Neutrophil (primary cell): ENCODE results near the gene GALR3.
A peak's percentile ranks its signal among the peaks of the same experiment; 100 is the strongest.

ENCODE experiments used
- H3K27ac ChIP-seq: fragments of 200-600 bp; sonication (generic); 2 replicates; pipeline ENCODE4 v1.5.1; 2016; ENCODE audit warnings: mild to moderate bottlenecking, moderate library complexity
- H3K27me3 ChIP-seq: fragments of 200-600 bp; sonication (generic); 2 replicates; pipeline ENCODE4 v1.6.0; 2016; ENCODE audit warnings: mild to moderate bottlenecking
- H3K36me3 ChIP-seq: fragments of 200-600 bp; sonication (generic); 2 replicates; pipeline ENCODE4 v1.5.1; 2017
- H3K4me1 ChIP-seq, 2 experiments: fragments of 200-600 bp in 1 of 2; sonication (generic) in 1 of 2; 1 replicate in 1 of 2; 2 replicates in 1 of 2; pipeline versions ENCODE4 v1.5.1 to v1.6.1; 2013 to 2016; ENCODE audit warnings: low read depth in 1 of 2, low read length in 1 of 2, mild to moderate bottlenecking in 1 of 2, moderate library complexity in 1 of 2; ENCODE audit not compliant: control insufficient read depth in 1 of 2, insufficient read depth in 1 of 2
- H3K4me3 ChIP-seq, 2 experiments: fragments of 200-600 bp in 1 of 2; sonication (generic) in 1 of 2; 1 replicate in 1 of 2; 2 replicates in 1 of 2; pipeline ENCODE4 v1.5.1; 2013 to 2016; ENCODE audit warnings: low read depth in 1 of 2, low read length in 1 of 2, mild to moderate bottlenecking in 1 of 2, moderate library complexity in 1 of 2
- H3K9me3 ChIP-seq: fragments of 200-600 bp; sonication (generic); 2 replicates; pipeline ENCODE4 v1.5.1; 2016
- TF ChIP-seq, protein P1 (sequence below): fragments of 200-600 bp; sonication (generic); IDR thresholded peaks from 2 replicates; pipeline ENCODE4 v1.5.1; 2016; ENCODE audit warnings: antibody characterized with exemption

The GALR3 gene, protein sequence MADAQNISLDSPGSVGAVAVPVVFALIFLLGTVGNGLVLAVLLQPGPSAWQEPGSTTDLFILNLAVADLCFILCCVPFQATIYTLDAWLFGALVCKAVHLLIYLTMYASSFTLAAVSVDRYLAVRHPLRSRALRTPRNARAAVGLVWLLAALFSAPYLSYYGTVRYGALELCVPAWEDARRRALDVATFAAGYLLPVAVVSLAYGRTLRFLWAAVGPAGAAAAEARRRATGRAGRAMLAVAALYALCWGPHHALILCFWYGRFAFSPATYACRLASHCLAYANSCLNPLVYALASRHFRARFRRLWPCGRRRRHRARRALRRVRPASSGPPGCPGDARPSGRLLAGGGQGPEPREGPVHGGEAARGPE

DNA sequence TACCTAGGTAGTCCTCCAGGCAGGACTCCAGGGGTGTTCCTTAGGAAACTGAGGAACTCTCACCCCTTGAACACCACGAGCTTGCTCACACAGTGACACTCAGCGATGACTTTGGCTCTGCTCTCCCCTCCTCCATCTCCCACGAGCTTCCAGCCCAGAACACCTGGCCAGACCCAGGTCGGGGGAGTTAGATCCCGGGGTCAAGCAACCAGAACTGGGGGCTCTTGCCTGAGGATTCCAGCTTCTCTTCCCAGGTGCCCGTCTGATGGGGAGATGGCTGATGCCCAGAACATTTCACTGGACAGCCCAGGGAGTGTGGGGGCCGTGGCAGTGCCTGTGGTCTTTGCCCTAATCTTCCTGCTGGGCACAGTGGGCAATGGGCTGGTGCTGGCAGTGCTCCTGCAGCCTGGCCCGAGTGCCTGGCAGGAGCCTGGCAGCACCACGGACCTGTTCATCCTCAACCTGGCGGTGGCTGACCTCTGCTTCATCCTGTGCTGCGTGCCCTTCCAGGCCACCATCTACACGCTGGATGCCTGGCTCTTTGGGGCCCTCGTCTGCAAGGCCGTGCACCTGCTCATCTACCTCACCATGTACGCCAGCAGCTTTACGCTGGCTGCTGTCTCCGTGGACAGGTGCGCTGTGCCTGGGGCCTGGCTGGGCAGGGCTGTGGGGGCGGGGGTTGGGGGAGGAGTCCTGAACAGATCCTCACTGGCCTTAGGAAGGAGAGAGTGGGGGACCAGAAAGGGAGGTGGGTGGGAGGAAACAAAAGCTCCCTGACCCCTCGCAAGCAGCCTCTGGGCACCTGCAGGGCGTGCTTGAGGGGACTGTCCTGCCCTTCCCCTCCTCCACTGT, at the start of gene GALR3:
Gene GALR3 (plus strand): TSS at position 249 of the 852 bp plus-strand sequence. CDS start 25 bp downstream, at position 274.
- H3K9me3 ChIP-seq, result no peaks in the 10 kb centered on the region
- TF ChIP-seq, protein P1, sequence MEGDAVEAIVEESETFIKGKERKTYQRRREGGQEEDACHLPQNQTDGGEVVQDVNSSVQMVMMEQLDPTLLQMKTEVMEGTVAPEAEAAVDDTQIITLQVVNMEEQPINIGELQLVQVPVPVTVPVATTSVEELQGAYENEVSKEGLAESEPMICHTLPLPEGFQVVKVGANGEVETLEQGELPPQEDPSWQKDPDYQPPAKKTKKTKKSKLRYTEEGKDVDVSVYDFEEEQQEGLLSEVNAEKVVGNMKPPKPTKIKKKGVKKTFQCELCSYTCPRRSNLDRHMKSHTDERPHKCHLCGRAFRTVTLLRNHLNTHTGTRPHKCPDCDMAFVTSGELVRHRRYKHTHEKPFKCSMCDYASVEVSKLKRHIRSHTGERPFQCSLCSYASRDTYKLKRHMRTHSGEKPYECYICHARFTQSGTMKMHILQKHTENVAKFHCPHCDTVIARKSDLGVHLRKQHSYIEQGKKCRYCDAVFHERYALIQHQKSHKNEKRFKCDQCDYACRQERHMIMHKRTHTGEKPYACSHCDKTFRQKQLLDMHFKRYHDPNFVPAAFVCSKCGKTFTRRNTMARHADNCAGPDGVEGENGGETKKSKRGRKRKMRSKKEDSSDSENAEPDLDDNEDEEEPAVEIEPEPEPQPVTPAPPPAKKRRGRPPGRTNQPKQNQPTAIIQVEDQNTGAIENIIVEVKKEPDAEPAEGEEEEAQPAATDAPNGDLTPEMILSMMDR, result no peak
- peaks cover 16 to 20% of the 10 kb centered on the region in 2 experiments for H3K4me1 ChIP-seq
- H3K36me3 ChIP-seq, result no peaks in the 10 kb centered on the region
- H3K27me3 ChIP-seq, result peaks cover 66% of the 10 kb centered on the region
- no peak within 1 kb of the TSS for H3K27ac ChIP-seq
- H3K4me3 ChIP-seq, result no peak within 1 kb of the TSS

GRCh38 chr22:37774728-37775127, 48.5 kb upstream of the GALR3 start:
- Histone ChIP-seq H3K36me3 (peaks cover 66% of the 10 kb centered on the region), H3K27ac (peak overlapping the region; percentile 18), H3K9me3 (no peaks in the 10 kb centered on the region), H3K27me3 (no peaks in the 10 kb centered on the region), H3K4me3 (no peak overlapping the region), H3K4me1 (no peaks in the 10 kb centered on the region)
- TF ChIP-seq, protein P1, result no peak

DNA sequence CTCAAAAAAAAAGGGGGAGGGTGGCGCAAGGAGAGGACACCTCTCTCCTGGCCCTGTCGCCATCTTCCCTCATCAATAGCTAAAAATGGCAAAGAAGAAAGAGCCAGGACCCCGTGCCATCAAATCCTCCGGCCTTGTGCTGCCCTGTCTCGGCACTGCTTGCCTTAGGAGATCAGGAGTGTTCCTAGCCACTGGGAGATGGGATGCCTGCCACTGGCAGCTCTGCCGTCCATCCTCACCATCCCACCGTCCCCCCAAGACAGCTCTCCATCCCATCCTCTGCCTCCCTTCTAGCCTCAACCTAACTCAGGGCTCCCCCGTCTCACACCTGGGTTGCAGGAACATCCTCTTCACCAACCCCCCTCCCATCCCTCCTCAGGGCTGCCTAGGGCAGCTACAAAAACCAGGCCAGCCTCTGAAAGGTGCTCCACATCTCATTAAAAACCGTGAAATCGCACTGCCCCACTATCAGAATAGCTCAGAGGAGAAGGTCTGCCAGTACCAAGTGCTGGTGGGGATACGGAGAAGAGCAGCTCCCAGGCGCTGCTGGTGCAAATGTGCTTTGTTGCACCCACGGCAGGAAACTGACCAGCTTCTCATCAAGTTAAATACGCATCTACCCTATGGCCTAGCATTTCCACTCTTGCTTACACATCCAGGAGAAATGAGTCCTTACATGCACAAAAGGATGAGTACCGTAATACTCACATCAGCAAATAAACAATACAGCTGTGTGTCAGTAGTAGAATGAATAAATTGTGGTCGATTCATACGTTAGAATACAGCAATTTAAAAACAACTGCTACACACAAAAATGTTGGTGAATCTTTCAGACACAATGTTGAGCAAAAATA, 47.2 kb upstream of the GALR3 start:
- H3K4me1 ChIP-seq, result no peaks in the 10 kb centered on the region
- peak overlapping the region; percentile 50 for H3K27ac ChIP-seq
- TF ChIP-seq, protein P1, result no peak
- no peak overlapping the region for H3K4me3 ChIP-seq
- peaks cover 53% of the 10 kb centered on the region for H3K36me3 ChIP-seq
- no peaks in the 10 kb centered on the region for H3K27me3 ChIP-seq
- no peaks in the 10 kb centered on the region for H3K9me3 ChIP-seq

DNA sequence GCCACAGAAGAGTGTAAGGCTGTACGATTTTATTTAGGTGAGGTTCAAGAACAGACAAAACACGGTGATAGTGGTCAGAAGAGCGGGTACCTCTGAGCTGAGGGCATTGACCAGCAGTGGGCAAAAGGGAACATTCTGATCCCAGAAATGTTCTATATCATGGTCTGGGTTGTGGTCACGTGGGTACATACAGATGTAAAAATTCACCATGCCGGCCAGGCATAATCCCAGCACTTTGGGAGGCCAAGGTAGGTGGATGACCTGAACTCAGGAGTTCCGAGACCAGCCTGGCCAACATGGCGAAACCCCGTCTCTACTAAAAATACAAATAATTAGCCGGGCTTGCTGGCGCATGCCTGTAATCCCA, 46.6 kb upstream of the GALR3 start:
- Histone ChIP-seq H3K4me3 (no peak overlapping the region), H3K27me3 (no peaks in the 10 kb centered on the region), H3K4me1 (no peaks in the 10 kb centered on the region), H3K27ac (no peak overlapping the region), H3K9me3 (no peaks in the 10 kb centered on the region), H3K36me3 (peaks cover 47% of the 10 kb centered on the region)
- TF ChIP-seq, protein P1, result no peak

- Histone ChIP-seq H3K27me3 (no peaks in the 10 kb centered on the region), H3K4me1 (no peaks in the 10 kb centered on the region), H3K4me3 (no peak overlapping the region), H3K9me3 (no peaks in the 10 kb centered on the region), H3K36me3 (peaks cover 41% of the 10 kb centered on the region), H3K27ac (no peak overlapping the region)
- TF ChIP-seq, protein P1, result no peak
These were observed 46.0 kb upstream of the GALR3 start for GRCh38 chr22:37777122-37777687.
